Stimulated activated naive B cell treated with anti-CD40 and anti-IgM and Interleukin-4, amounts not matched to agents 10 μg/mL and 1 μg/mL and 100 μg/mL, for 72 hours (primary cell): Measurements from ENCODE around the gene VILL.

Experiments used
- ATAC-seq, 2 donors: fragments of 150-1000 bp; cut with Tn5 transposase; replicated peaks; 2 replicates each; pipeline ENCODE4 v1.10.0; 2021; ENCODE audit warnings: moderate library complexity in 1 of 2
- DNase-seq: peaks from one replicate; pipeline ENCODE4 v3.0.0; 2021
- H3K27ac Mint-ChIP-seq: one replicate; pipeline ENCODE4 v1.8.0; 2022; ENCODE audit warnings: mild to moderate bottlenecking, mixed read lengths
- H3K27me3 Mint-ChIP-seq, 2 donors: one replicate each; pipeline ENCODE4 v1.8.0; 2022; ENCODE audit warnings: mixed read lengths in 2 of 2
- H3K36me3 Mint-ChIP-seq, 2 donors: one replicate each; pipeline ENCODE4 v1.8.0; 2022; ENCODE audit warnings: mixed read lengths in 2 of 2, mild to moderate bottlenecking in 1 of 2
- H3K4me1 Mint-ChIP-seq, 2 donors: one replicate each; pipeline ENCODE4 v1.8.0; 2022; ENCODE audit warnings: mixed read lengths in 2 of 2, mild to moderate bottlenecking in 1 of 2
- H3K4me3 Mint-ChIP-seq, 2 donors: one replicate each; pipeline ENCODE4 v1.8.0; 2022; ENCODE audit warnings: mild to moderate bottlenecking in 2 of 2, mixed read lengths in 2 of 2, moderate library complexity in 1 of 2
- H3K9me3 Mint-ChIP-seq, 2 donors: one replicate each; pipeline ENCODE4 v1.8.0; 2022; ENCODE audit warnings: mixed read lengths in 2 of 2, mild to moderate bottlenecking in 1 of 2

VILL gene

GRCh38 chr3:37954881-37955280 lies 35.7 kb upstream of the VILL start:
- ATAC-seq (no peak), DNase-seq (no peak)
- Mint-ChIP-seq H3K27ac (no peak overlapping the region), H3K36me3 (no peaks in the 10 kb centered on the region), H3K4me3 (no peak overlapping the region), H3K27me3 (no peaks in the 10 kb centered on the region), H3K4me1 (peaks cover 11 to 22% of the 10 kb centered on the region in 2 donors), H3K9me3 (peaks cover 0 to 4% of the 10 kb centered on the region in 2 donors)

DNA sequence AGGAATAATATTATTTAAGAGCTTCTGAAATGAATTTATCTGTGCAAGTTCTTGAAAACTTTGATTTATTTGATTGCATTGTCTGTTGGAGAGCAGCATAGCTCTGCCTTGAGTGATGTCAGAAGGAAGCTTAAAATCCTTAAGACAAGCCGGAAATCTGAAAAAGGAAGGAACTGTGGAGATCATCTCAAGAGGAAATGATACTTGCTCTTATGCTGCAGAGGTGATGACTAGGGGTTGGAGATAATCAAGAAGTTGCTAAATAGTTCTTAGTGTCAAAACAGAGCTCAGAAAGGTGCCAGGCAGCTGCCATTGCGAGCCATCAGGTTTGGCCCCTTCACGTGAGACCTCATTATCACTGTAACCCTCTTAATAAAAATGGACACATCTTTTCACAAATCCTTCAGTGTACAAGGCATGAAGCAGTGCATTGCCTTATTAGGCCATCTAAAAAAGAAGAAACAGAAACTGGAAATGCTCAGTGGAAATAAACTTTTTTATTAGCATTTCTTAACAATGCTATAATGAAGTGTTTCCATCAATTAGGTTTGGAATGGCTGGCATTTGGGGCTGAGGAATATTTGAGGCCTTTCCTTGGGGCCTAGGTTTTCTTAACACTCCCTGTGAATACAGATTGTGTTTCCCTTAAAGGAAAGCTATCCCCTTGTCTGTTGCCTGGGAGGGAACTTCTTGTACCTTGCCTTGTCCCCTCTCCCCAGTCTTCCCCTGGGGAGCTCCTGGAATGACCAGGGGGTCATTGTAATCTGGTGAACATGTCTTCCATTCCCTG lies 34.5 kb upstream of the VILL start:
- Mint-ChIP-seq H3K4me1 (peaks cover 11 to 22% of the 10 kb centered on the region in 2 donors), H3K27ac (no peak overlapping the region), H3K9me3 (peaks cover 0 to 4% of the 10 kb centered on the region in 2 donors), H3K4me3 (no peak overlapping the region), H3K36me3 (no peaks in the 10 kb centered on the region), H3K27me3 (no peaks in the 10 kb centered on the region)
- ATAC-seq (peak in 1 of 2 donors; percentile 34), DNase-seq (no peak)

- peak overlapping the region; percentile 91 for H3K27ac Mint-ChIP-seq
- H3K27me3 Mint-ChIP-seq: no peaks in the 10 kb centered on the region
- H3K4me3 Mint-ChIP-seq: no peak overlapping the region
- no peak for DNase-seq
- H3K9me3 Mint-ChIP-seq: peaks cover 0 to 4% of the 10 kb centered on the region in 2 donors
- H3K36me3 Mint-ChIP-seq: no peaks in the 10 kb centered on the region
- H3K4me1 Mint-ChIP-seq: peaks cover 11 to 22% of the 10 kb centered on the region in 2 donors
- ATAC-seq: peak in 1 of 2 donors; percentile 36
These were observed 33.7 kb upstream of the VILL start for GRCh38 chr3:37956723-37957538.

DNA sequence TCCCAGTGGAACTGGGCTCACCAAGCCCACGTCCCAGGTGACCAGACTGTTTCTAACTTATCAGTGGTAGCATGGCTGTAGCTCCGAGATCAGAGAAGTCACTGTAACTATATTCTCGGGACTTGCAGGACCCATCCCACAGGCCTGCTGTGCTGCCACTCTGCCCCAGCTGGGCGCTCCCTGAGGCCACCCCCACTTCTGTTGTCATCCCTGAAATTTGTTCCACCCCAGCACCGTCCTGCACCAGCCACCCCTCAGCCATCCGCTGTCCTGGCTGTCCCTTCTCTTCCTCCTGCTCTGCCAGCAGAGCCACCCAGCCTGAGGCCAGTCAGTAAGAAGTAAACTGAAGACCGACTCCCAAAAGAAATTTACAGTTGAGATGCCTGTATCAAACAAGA lies 33.0 kb upstream of the VILL start:
- peaks cover 11 to 22% of the 10 kb centered on the region in 2 donors for H3K4me1 Mint-ChIP-seq
- no peaks in the 10 kb centered on the region for H3K36me3 Mint-ChIP-seq
- no peak for DNase-seq
- H3K27ac Mint-ChIP-seq: peak overlapping the region; percentile 91
- no peaks in the 10 kb centered on the region for H3K27me3 Mint-ChIP-seq
- H3K9me3 Mint-ChIP-seq: peaks cover 0 to 3% of the 10 kb centered on the region in 2 donors
- ATAC-seq: peak in 1 of 2 donors; percentile 44
- no peak overlapping the region for H3K4me3 Mint-ChIP-seq

GRCh38 chr3:37961622-37962431 lies 28.8 kb upstream of the VILL start:
- no peaks in the 10 kb centered on the region for H3K27me3 Mint-ChIP-seq

DNA sequence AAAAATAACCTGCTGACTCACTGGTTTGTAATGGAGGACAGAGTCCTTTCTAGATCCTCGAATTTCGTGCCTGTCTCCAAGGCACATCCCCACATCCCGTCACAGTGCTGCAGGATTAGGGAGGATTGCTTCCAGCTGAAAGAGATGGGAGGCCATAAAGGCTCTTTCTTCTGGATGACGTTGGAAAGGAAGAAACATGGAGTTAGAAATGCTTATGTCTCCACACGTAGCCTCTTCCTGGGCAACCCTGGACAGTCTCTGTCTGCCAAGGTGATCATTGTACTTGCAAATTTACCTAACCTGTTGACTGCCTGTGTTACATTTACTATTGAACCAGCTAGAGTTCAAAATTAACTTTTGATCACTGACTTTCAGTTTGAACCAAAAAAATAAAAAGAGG lies 27.6 kb upstream of the VILL start:
- ATAC-seq (no peak), DNase-seq (no peak)
- Mint-ChIP-seq H3K9me3 (no peaks in the 10 kb centered on the region), H3K27ac (no peak overlapping the region), H3K27me3 (no peaks in the 10 kb centered on the region), H3K36me3 (no peaks in the 10 kb centered on the region), H3K4me3 (no peak overlapping the region), H3K4me1 (no peaks in the 10 kb centered on the region)

More at GRCh38 chr3:37961622-37962431, 28.8 kb upstream of the VILL start:
- H3K4me3 Mint-ChIP-seq: no peak overlapping the region
- peaks cover 7 to 10% of the 10 kb centered on the region in 2 donors for H3K4me1 Mint-ChIP-seq
- no peak overlapping the region for H3K27ac Mint-ChIP-seq
- DNase-seq (no peak), ATAC-seq (no peak)
- no peaks in the 10 kb centered on the region for H3K9me3 Mint-ChIP-seq
- H3K36me3 Mint-ChIP-seq: no peaks in the 10 kb centered on the region

DNA sequence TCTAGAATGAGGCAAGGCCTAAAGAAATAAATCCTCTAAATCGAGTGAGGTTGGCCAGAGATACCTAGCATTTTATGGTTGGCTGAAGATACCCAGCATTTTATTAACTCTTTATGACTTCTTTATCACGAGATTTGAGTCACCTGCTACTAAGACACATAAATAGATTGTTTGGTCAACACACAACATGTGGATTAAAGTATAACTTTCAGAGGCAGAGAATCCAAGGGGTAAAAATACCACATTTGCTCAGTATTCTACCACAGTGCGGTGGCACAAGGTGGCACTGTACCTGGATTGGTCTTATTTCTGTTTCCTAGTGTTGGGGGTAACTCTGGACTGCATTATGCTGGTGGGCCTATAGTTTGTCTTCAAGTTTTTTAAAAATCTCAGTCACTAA lies 27.0 kb upstream of the VILL start:
- DNase-seq (no peak), ATAC-seq (no peak)
- Mint-ChIP-seq H3K4me3 (no peak overlapping the region), H3K27ac (no peak overlapping the region), H3K9me3 (no peaks in the 10 kb centered on the region), H3K4me1 (no peaks in the 10 kb centered on the region), H3K36me3 (no peaks in the 10 kb centered on the region), H3K27me3 (no peaks in the 10 kb centered on the region)

DNA sequence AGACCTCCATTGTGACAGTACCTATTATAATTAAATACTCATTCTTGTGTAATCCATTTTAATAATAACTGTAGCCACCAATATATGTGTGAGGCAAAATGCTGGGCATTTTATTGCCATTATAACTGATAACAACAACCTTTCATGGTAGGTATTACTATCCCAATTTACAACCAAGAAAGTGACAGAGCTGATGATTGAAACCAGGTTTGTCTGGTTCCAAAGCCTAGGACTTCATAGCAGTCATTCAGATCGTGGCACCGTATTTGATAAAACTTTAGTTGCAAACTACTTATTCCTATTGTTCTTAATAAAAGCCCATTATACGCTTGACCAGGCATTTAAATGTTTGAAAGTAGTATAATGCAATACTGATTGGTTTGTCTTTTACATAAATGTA lies 26.4 kb upstream of the VILL start:
- H3K4me1 Mint-ChIP-seq: no peaks in the 10 kb centered on the region
- no peak overlapping the region for H3K4me3 Mint-ChIP-seq
- no peak for DNase-seq
- H3K27ac Mint-ChIP-seq: no peak overlapping the region
- H3K27me3 Mint-ChIP-seq: no peaks in the 10 kb centered on the region
- no peak for ATAC-seq
- H3K36me3 Mint-ChIP-seq: no peaks in the 10 kb centered on the region
- H3K9me3 Mint-ChIP-seq: no peaks in the 10 kb centered on the region

DNA sequence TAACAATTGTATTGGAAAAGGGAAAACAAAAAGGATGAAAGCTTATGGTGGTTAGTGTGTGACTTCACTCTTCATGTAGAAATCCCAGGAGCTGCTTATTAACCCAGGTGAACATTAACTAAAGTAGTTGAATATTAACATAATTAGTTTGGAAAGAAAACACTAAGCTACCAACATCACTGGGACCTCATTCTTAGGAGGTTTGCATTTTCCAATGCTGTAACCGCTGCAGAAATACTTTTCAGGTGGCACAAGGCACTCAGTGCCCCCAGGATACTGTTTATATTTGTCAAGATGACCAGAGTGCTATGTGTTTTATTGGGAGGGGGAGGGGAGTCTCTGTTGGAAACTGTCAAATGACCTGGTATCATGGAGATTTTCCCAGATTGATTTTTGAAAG lies 25.9 kb upstream of the VILL start:
- Mint-ChIP-seq H3K4me1 (no peaks in the 10 kb centered on the region), H3K4me3 (no peak overlapping the region), H3K27me3 (no peaks in the 10 kb centered on the region), H3K9me3 (no peaks in the 10 kb centered on the region), H3K36me3 (no peaks in the 10 kb centered on the region), H3K27ac (no peak overlapping the region)
- no peak for DNase-seq
- no peak for ATAC-seq

- Mint-ChIP-seq H3K4me1 (peaks cover 0 to 2% of the 10 kb centered on the region in 2 donors), H3K27me3 (no peaks in the 10 kb centered on the region), H3K4me3 (no peak overlapping the region), H3K9me3 (no peaks in the 10 kb centered on the region), H3K36me3 (no peaks in the 10 kb centered on the region), H3K27ac (no peak overlapping the region)
- DNase-seq (peak; percentile 33), ATAC-seq (peak; percentile 82 to 92)
These were observed 23.2 kb upstream of the VILL start for GRCh38 chr3:37967260-37967881.

- no peaks in the 10 kb centered on the region for H3K36me3 Mint-ChIP-seq
- peaks cover 0 to 2% of the 10 kb centered on the region in 2 donors for H3K4me1 Mint-ChIP-seq
- no peak for DNase-seq
- no peaks in the 10 kb centered on the region for H3K9me3 Mint-ChIP-seq
- H3K27ac Mint-ChIP-seq: no peak overlapping the region
- no peak for ATAC-seq
- H3K27me3 Mint-ChIP-seq: no peaks in the 10 kb centered on the region
- H3K4me3 Mint-ChIP-seq: no peak overlapping the region
These were observed 22.4 kb upstream of the VILL start for GRCh38 chr3:37968199-37968598.

DNA sequence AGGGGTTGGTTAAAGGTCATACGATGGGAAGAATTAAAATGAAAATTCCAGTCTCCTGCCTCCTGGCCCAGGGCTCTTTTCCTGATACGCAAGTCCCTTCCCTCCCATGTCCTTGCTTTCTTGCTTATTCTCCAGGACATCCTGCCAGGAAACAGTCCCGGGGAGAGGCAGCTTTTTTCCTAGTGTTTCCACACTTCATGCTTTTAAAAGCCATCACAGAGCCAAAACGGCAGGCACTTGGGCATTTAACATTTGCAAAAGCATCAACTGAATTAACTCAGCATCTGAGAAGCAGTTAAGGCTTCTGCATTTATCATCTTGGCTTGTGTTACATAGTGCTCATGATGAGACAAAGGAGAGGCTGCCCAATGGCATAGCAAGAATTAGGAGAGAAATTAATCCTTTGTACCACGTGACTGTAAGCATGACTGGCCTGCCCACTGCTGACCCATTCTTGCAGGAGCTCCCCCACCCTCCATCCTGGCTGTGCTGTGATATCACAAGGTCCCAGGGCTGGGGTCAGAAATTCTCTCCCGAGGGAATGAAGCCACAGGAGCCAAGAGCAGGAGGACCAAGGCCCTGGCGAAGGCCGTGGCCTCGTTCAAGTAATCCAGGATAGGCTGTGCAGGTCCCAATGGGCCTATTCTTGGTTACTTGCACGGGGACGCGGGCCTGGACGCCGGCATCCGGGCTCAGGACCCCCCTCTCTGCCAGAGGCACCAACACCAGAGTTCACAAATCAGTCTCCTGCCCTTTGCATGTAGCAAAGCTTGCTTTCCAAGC lies 21.6 kb upstream of the VILL start:
- no peak overlapping the region for H3K27ac Mint-ChIP-seq
- DNase-seq (no peak), ATAC-seq (no peak)
- no peaks in the 10 kb centered on the region for H3K9me3 Mint-ChIP-seq
- H3K27me3 Mint-ChIP-seq: no peaks in the 10 kb centered on the region
- H3K36me3 Mint-ChIP-seq: no peaks in the 10 kb centered on the region
- peaks cover 0 to 2% of the 10 kb centered on the region in 2 donors for H3K4me1 Mint-ChIP-seq
- no peak overlapping the region for H3K4me3 Mint-ChIP-seq

- H3K27me3 Mint-ChIP-seq: no peaks in the 10 kb centered on the region
- no peaks in the 10 kb centered on the region for H3K9me3 Mint-ChIP-seq
- no peak for DNase-seq
- H3K4me1 Mint-ChIP-seq: peaks cover 2% of the 10 kb centered on the region in 2 donors
- H3K4me3 Mint-ChIP-seq: no peak overlapping the region
- H3K36me3 Mint-ChIP-seq: no peaks in the 10 kb centered on the region
- H3K27ac Mint-ChIP-seq: peak overlapping the region; percentile 4
- no peak for ATAC-seq
These were observed 20.9 kb upstream of the VILL start for GRCh38 chr3:37969596-37970100.
